DND-41 (cell line): ENCODE results near the gene ANKLE1.

ENCODE experiments used
- ATAC-seq: fragments of 200-7000 bp; cut with Tn5 transposase; 3 replicates; pipeline ENCODE4 v1.9.1; 2021; ENCODE audit warnings: low read depth; ENCODE audit not compliant: insufficient read depth
- DNase-seq: peaks from one replicate; pipeline ENCODE4 v3.0.0-alpha.2; 2020
- H2AFZ ChIP-seq: 2 replicates; pipeline ENCODE4 v1.6.0; 2012; ENCODE audit warnings: low read depth, low read length
- H3K27ac ChIP-seq: 2 replicates; pipeline ENCODE4 v1.5.1; 2012; ENCODE audit warnings: low read length, inconsistent platforms
- H3K27me3 ChIP-seq: fragments of 200-600 bp; sonication (generic); 2 replicates; pipeline ENCODE4 v1.6.0; 2012; ENCODE audit warnings: low read length, mild to moderate bottlenecking, inconsistent platforms; ENCODE audit not compliant: insufficient read depth, poor library complexity
- H3K36me3 ChIP-seq: 2 replicates; pipeline ENCODE4 v1.5.1; 2012; ENCODE audit warnings: low read length, inconsistent platforms; ENCODE audit not compliant: insufficient read depth
- H3K4me1 ChIP-seq: 2 replicates; pipeline ENCODE4 v1.5.1; 2012; ENCODE audit warnings: mild to moderate bottlenecking, low read length; ENCODE audit not compliant: insufficient read depth
- H3K4me2 ChIP-seq: 2 replicates; pipeline ENCODE4 v1.6.0; 2012; ENCODE audit warnings: mild to moderate bottlenecking, moderate library complexity, low read length, inconsistent platforms; ENCODE audit not compliant: insufficient read depth
- H3K4me3 ChIP-seq, 2 experiments: fragments of 200-600 bp in 1 of 2; shearing (Covaris generic) in 1 of 2; 2 replicates each; pipeline ENCODE4 v1.5.1; 2012 to 2016; ENCODE audit warnings: inconsistent platforms in 2 of 2, low read length in 2 of 2, mild to moderate bottlenecking in 2 of 2, low read depth in 1 of 2, moderate library complexity in 1 of 2
- H3K79me2 ChIP-seq: 2 replicates; pipeline ENCODE4 v1.6.0; 2012; ENCODE audit warnings: low read length, inconsistent platforms; ENCODE audit not compliant: insufficient read depth
- H3K9ac ChIP-seq: 2 replicates; pipeline ENCODE4 v1.6.0; 2012; ENCODE audit warnings: low read depth, mild to moderate bottlenecking, inconsistent platforms, low read length, moderate library complexity
- H3K9me3 ChIP-seq: 2 replicates; pipeline ENCODE4 v1.5.1; 2012; ENCODE audit warnings: low read length, moderate library complexity, mild to moderate bottlenecking, inconsistent platforms; ENCODE audit not compliant: insufficient read depth, severe bottlenecking
- H4K20me1 ChIP-seq: 2 replicates; pipeline ENCODE4 v1.6.0; 2012; ENCODE audit warnings: low read length; ENCODE audit not compliant: insufficient read depth
- EZH2 ChIP-seq: IDR thresholded peaks from 3 replicates; pipeline ENCODE4 v1.6.1; 2012; ENCODE audit warnings: borderline replicate concordance, low read depth, mild to moderate bottlenecking, moderate library complexity, low read length, inconsistent platforms; ENCODE audit not compliant: severe bottlenecking
- TF ChIP-seq, protein P1 (sequence below): IDR thresholded peaks from 2 replicates; pipeline ENCODE4 v1.5.1; 2012; ENCODE audit warnings: borderline replicate concordance, low read length, moderate library complexity, mild to moderate bottlenecking; ENCODE audit not compliant: poor library complexity, severe bottlenecking; ENCODE audit errors: extremely low read depth

The ANKLE1 gene

DNA sequence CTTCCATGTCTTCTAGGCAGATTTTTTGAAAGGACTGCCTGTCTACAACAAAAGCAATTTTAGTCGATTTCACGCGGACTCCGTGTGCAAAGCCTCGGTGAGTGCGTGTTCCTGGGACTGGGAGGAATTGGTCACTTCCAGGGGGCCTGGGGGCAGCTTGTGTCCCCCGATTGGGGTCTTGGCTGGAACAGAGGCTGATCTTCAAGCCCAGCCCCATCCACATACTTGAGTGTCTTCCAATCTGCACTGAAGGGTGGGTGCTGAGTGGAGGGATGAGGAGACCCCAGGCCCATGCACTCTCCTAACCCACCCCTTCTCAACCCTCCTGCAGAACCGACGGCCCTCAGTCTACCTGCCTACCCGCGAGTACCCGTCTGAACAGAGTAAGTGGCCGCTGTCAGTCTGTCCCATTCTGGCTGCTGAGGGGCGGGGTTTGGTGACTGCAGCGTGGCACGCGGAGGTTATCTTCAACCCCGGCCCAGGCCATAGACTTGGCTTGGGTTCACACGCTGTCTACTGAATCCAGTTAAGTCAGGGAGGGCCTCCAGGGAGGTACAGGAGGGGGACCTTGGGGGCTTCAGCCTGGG, 32.4 kb downstream of the ANKLE1 start:
- peaks cover 47% of the 10 kb centered on the region for H4K20me1 ChIP-seq
- no peak for ATAC-seq
- no peak for TF ChIP-seq EZH2
- TF ChIP-seq, protein P1, sequence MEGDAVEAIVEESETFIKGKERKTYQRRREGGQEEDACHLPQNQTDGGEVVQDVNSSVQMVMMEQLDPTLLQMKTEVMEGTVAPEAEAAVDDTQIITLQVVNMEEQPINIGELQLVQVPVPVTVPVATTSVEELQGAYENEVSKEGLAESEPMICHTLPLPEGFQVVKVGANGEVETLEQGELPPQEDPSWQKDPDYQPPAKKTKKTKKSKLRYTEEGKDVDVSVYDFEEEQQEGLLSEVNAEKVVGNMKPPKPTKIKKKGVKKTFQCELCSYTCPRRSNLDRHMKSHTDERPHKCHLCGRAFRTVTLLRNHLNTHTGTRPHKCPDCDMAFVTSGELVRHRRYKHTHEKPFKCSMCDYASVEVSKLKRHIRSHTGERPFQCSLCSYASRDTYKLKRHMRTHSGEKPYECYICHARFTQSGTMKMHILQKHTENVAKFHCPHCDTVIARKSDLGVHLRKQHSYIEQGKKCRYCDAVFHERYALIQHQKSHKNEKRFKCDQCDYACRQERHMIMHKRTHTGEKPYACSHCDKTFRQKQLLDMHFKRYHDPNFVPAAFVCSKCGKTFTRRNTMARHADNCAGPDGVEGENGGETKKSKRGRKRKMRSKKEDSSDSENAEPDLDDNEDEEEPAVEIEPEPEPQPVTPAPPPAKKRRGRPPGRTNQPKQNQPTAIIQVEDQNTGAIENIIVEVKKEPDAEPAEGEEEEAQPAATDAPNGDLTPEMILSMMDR = no peak

DNA sequence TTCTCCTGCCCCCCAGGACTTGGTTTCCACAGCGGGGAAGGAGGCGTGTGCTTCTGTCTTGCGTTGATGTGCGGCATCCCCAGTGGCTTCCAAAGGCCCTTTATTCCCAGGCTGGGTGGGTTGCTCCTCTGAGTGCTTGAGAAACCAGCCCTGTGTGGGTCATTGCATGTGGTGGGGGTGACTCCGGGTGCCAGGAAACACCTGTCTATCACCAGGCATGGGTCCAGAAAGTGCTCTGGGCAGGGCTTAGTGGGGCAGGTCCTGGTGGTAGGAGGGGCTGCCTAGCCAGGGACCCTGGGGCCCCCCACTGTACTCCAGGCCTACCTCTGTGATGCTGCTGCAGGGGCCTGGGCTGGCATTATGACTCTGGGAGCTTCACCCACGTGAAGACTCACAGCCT, 37.3 kb downstream of the ANKLE1 start:
- Histone ChIP-seq H3K4me3 (no peak overlapping the region), H3K9ac (no peak overlapping the region; the same call in 1 of the 2 replicates), H3K4me2 (no peak overlapping the region), H3K4me1 (no peaks in the 10 kb centered on the region), H3K9me3 (no peaks in the 10 kb centered on the region), H4K20me1 (peaks cover 14% of the 10 kb centered on the region), H2AFZ (no peak overlapping the region), H3K27ac (no peak overlapping the region), H3K79me2 (peaks cover 2% of the 10 kb centered on the region), H3K36me3 (peaks cover 59% of the 10 kb centered on the region), H3K27me3 (no peaks in the 10 kb centered on the region)
- DNase-seq (no peak), ATAC-seq (no peak)
- TF ChIP-seq, protein P1 = no peak
- no peak for TF ChIP-seq EZH2

More for the DNA sequence above, 32.4 kb downstream of the ANKLE1 start:
- Histone ChIP-seq H3K9me3 (no peaks in the 10 kb centered on the region), H3K4me2 (no peak overlapping the region), H3K36me3 (peaks cover 53% of the 10 kb centered on the region), H3K4me1 (peaks cover 26% of the 10 kb centered on the region), H3K27ac (no peak overlapping the region), H2AFZ (no peak overlapping the region), H3K27me3 (no peaks in the 10 kb centered on the region), H3K79me2 (peaks cover 45% of the 10 kb centered on the region), H3K9ac (no peak overlapping the region), H3K4me3 (no peak overlapping the region)
- no peak for DNase-seq

DNA sequence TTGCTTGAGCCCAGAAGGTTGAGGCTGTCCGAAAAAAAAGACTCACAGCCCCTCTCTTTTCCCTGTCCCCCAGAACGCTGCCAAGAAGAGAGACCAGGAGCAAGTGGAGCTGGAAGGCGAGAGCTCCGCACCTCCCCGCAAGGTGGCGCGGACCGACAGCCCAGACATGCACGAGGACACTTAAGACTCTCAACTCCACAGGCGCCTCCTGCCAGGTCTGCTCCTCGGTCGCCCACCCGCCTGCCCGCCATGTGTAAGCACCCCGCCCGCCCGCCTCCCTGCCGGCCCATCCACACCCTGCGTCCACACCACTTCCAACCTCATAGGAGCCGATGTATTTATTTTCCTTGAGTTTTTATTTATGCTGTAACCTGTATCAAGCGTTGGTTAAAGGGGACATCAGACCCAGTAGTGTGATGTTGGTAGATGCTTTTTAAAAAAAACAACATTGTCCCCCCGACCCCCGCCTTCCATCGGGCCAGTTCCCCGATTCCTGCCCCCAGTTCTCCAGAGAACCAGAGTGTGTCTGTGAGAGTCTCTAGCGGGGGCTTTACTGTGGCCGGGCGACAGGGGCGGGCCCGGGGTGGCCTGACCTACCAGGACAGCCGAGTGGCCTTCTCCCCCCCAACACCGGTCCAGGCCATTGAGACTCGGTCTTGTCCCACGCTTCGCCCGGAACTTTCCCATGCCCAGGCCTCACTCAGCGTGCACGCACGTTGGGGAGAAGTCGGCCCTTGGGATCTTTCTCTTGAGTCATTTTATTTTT, 38.0 kb downstream of the ANKLE1 start:
- no peak overlapping the region for H3K4me2 ChIP-seq
- no peaks in the 10 kb centered on the region for H3K27me3 ChIP-seq
- no peak for ATAC-seq
- no peak overlapping the region for H2AFZ ChIP-seq
- no peak for DNase-seq
- H3K9me3 ChIP-seq = no peaks in the 10 kb centered on the region
- peaks cover 11% of the 10 kb centered on the region for H4K20me1 ChIP-seq
- no peak overlapping the region for H3K27ac ChIP-seq
- H3K4me1 ChIP-seq = no peaks in the 10 kb centered on the region
- no peaks in the 10 kb centered on the region for H3K79me2 ChIP-seq
- no peak for TF ChIP-seq EZH2
- TF ChIP-seq, protein P1 = no peak
- H3K9ac ChIP-seq = no peak overlapping the region
- H3K4me3 ChIP-seq = no peak overlapping the region
- peaks cover 52% of the 10 kb centered on the region for H3K36me3 ChIP-seq
